Astrocyte of the spinal cord (primary cell): ENCODE data around the gene UQCC2.

ENCODE experiments used
- DNase-seq: peaks from one replicate; pipeline ENCODE4 v3.0.0; 2011; ENCODE audit warnings: low read depth, low spot score
- H3K4me3 ChIP-seq: 2 replicates; pipeline ENCODE4 v1.5.1; 2011; ENCODE audit warnings: low read depth, mild to moderate bottlenecking, low read length, moderate library complexity
- in situ Hi-C: cut with HindIII; loops from 2 replicates; pipeline ENCODE4 v1.10.0; 2017; ENCODE audit warnings: low sequenced_read_pairs
- TF ChIP-seq, protein P1 (sequence below): IDR thresholded peaks from 2 replicates; pipeline ENCODE4 v1.5.1; 2012; ENCODE audit warnings: low read depth, mild to moderate bottlenecking, low read length, inconsistent platforms

UQCC2 gene

DNA sequence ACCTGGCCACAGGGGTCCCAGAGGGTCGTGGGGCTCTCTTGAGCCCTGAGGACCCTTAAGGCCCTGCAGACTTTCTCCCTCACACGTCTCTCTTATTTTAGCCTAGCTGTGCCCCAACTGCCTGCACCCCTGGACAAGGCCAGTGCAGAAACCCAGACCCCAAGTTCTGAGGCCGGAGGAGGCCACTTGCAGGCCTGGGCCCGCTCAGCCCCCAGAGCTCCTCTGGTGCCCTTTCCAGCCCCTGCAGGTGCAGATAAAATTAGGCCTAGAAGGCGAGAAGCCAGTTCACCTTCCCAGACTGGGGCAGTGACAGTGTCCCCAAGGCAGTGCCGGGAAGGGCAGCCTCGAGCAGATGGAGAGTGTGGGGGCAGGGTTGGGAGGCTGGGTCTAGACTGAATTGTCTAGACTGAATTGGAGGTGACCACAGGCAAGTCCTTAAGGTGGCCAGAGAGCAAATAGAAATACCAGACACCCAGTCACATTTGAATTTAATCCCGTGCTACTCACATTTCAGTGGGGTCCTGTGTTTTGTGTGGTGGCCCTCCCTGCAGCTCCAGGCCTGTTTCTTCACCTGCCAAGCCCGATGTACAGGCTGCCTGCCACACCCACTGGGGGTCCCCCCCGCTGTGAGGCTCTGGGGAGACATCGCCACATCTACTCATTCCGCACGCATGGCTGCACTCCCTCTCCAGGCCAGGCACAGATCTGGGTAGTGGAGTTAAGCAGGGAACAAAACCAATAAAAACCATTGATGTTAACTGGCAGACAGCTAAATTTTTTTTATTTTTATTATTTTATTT lies 43.8 kb upstream of the UQCC2 start:
- in situ Hi-C loops, result no loop called here
- H3K4me3 ChIP-seq, result no peak overlapping the region
- DNase-seq, result no peak
- TF ChIP-seq, protein P1, sequence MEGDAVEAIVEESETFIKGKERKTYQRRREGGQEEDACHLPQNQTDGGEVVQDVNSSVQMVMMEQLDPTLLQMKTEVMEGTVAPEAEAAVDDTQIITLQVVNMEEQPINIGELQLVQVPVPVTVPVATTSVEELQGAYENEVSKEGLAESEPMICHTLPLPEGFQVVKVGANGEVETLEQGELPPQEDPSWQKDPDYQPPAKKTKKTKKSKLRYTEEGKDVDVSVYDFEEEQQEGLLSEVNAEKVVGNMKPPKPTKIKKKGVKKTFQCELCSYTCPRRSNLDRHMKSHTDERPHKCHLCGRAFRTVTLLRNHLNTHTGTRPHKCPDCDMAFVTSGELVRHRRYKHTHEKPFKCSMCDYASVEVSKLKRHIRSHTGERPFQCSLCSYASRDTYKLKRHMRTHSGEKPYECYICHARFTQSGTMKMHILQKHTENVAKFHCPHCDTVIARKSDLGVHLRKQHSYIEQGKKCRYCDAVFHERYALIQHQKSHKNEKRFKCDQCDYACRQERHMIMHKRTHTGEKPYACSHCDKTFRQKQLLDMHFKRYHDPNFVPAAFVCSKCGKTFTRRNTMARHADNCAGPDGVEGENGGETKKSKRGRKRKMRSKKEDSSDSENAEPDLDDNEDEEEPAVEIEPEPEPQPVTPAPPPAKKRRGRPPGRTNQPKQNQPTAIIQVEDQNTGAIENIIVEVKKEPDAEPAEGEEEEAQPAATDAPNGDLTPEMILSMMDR, result no peak

DNA sequence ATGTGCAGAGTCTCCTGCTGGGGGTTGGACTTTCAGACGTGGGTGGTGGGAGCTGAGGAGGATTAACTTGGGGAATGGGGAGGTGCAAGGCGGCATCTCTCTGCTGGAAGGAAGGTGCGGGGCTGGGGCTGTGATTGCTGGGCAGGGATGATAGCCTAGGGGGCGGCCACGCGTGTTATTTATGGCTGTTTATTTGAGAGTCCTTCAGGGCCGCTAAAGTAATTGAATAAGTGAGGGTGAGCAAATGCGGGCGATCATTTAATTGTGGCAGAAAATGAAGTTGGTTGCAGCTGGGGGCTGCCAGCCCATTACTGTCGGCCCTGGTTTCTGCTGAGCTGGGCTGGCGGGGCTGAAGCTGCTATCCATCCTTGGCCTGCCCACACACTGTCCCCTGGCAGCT lies 42.7 kb upstream of the UQCC2 start:
- DNase-seq, result no peak
- no peak overlapping the region for H3K4me3 ChIP-seq
- TF ChIP-seq, protein P1, result no peak
- in situ Hi-C loops, result no loop called here

DNA sequence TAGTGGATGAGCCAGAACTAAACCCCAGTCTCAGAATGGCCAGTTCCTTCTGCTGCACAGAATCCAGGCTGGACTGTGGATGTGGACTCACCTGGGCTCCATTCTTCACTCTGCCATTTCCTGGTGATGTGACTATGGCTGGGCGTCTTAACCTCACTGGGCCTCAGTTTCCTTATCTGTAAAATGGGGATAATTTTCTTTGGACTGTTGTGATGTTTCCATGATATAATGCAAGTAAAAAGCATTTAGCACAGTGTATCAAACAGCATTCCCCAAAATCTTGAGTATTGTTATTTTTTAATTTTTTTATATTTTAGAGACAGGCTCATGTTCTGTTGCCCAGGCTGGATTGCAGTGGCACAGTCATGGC lies 41.1 kb upstream of the UQCC2 start:
- TF ChIP-seq, protein P1, result no peak
- DNase-seq, result no peak
- no peak overlapping the region for H3K4me3 ChIP-seq
- in situ Hi-C loops, result no loop called here

DNA sequence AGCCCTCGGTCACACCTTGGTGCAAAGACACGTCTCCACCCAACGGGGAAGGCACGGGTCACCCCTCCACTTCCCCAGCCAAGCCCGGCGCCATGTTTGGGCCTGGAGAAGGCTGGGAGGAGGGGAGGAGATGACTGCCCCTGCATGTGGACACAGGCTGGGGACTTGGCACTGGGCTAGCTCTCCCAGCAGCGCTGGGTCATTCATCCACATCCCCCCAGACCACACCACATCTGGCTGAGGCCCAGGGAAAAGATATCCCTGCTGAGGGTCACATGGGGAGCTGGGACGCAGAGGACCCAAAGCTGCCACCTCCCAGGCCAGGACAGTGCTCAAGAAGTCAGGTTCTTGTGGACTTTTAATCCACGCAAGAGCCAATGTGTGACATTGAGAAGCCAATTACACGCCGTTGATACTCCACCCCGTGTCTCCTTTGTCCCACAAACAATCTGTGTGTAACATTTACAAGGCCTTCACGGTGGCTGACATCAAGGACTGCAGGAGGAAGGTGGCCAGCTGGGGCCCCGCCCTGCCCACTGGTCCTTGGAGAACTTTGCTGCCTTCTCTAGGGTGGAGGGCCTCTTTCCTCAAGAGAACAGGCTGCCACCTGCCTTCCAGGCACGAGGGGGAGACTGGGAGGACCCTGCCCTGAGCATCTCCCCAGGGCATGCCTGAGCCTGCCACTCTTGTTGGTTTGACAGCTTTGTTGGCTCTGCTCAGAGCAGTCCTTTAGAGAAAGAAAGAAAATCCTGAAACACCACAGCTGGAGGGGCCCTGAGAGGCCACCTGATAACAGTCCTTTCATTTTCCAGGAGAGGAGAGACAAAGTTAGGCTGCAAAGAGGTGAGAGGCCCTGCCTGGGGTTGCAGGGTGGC lies 40.5 kb upstream of the UQCC2 start:
- DNase-seq, result no peak
- TF ChIP-seq, protein P1, result no peak

DNA sequence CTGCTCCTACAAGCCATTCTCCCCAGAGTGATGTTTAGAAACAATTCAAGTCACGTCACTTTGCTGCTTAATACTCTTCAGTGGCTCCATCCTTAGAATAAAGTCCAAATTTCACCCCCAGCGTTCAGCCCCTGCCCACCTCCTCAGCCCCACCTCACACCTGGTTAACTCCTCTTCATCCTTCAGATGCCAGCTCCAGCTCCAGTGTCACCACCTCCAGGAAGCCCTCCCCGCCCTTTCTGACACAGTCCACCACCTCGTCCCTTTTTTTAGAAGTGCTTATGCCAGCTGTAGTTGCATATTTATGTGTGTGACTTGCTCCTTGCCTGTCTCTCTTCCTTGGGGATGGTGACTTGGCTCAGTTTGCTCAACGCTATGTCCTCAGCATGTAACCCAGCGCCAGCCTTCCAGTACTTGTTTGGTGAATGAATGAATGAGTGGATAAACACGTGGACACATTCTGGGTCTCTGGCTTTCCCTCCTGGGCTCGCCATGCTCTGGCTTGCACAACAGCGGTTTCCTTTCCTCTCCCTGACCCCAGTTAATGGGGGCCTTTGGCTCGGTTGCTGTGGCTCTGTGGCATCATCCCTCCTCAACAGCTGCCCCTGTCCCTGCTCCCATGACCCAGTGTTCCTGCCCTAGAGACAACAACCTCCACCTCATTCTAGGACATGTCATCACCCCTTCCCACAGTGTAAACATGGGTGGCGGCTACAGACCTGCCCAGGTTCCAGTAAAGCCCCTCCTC lies 38.9 kb upstream of the UQCC2 start:
- TF ChIP-seq, protein P1, result no peak
- no peak overlapping the region for H3K4me3 ChIP-seq
- DNase-seq, result no peak
- in situ Hi-C loops, result no loop called here

More for the DNA sequence above, 40.5 kb upstream of the UQCC2 start:
- no peak overlapping the region for H3K4me3 ChIP-seq
- in situ Hi-C loops, result no loop called here

DNA sequence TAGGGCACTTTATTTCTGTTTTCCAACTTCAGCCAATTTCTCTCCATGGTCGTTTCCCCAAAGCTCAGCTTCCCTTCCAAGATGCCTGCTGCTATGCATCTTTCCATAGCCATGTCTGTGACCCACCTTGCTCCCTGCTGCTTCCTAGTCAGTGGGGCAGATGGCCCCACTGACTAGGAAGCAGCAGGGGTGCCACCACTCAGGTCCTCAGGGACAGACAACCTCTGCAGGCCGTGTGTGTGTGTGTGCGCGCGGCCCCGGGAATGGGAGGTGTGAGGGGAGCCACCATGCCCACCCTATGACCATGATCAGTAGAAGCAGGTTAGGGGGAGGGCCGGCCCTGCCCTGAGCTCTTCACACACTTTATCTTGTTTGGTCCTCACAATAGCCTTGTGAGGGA lies 37.9 kb upstream of the UQCC2 start:
- no peak overlapping the region for H3K4me3 ChIP-seq
- no peak for DNase-seq
- TF ChIP-seq, protein P1, result no peak
- in situ Hi-C loops, result no loop called here
